ENCODE data around the gene ATP6V0C. TPM values are rescaled to one million over a fixed set of nuclear protein-coding genes. Genes with fewer than 3 reads are reported as not detected.

The ATP6V0C gene
- total RNA-seq, 4 donors from 2014 or later: 48.1 to 73.0 (median 61.1) TPM

DNA sequence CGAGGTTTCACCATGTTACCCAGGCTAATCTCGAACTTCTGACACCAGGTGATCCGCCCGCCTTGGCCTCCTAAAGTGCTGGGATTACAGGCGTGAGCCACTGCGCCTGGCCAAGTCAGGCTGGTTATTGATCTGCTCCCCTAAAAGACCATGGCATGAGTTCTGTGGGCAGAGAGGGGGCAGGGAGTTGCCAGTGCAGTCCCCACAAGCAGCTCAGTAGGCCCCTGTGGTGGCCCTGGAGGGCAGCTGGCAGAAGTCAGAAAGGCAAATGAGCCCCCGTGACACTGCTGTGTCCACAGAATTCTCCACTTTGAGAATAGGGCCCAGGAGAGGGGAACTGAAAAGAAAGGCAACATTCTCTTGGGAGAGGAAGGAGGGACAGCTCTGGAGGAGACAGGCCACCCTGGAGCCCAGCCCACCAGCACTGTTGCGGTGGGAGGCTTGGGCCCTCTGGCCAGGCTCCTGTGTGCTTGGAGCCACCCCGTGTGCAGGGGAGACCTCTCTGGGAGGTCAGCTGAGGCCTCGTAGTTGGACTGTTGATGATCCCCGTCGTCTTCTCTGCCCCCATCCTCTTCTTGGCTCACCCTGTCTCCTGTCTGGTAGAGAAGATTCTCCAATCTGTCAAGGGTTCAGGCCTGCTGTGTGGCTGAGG lies 4.3 kb downstream of the ATP6V0C start:
- TF ChIP-seq POLR2A (IDR thresholded peaks at IDR 0.05) (no peak), EP300 (IDR thresholded peaks at IDR 0.05) (no peak), CTCF (IDR thresholded peaks at IDR 0.05) (no peak)
- WGBS, 2 donors: 58 to 61% methylated on average over 10 to 12 of the region's 12 CpGs
- Histone ChIP-seq H3K27ac (peak overlapping the region in 3 of 4 donors; percentile 18 to 99 (median 98)), H3K4me3 (no peak overlapping the region), H3K4me1 (peaks cover 0 to 68% (median 61%) of the 10 kb centered on the region in 4 donors), H3K9me3 (no peaks in the 10 kb centered on the region), H3K36me3 (peaks cover 0 to 25% (median 0%) of the 10 kb centered on the region in 3 donors), H3K27me3 (no peaks in the 10 kb centered on the region)
- no peak for DNase-seq (ENCODE audit: low spot score in 2 of 2)

GRCh38 chr16:2518823-2519710 lies 5.3 kb downstream of the ATP6V0C start:
- peaks cover 0 to 64% (median 59%) of the 10 kb centered on the region in 4 donors for H3K4me1 ChIP-seq
- TF ChIP-seq POLR2A (IDR thresholded peaks at IDR 0.05): no peak
- TF ChIP-seq CTCF (IDR thresholded peaks at IDR 0.05): no peak
- TF ChIP-seq EP300 (IDR thresholded peaks at IDR 0.05): no peak

DNA sequence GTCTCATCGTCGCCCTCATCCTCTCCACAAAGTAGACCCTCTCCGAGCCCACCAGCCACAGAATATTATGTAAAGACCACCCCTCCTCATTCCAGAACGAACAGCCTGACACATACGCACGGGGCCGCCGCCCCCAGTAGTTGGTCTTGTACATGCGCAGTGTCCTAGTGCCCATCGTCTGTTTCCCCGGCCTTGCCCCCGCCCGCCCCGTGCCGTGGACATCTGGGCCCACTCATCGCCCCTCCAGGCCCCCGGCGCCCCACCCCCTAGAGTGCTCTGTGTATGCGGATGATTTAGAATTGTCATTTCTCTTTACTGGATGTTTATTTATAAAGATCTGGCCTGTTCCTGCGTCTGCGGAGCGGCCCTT lies 5.9 kb downstream of the ATP6V0C start:
- peak overlapping the region in 3 of 4 donors; percentile 24 to 75 (median 63) for H3K4me3 ChIP-seq
- DNase-seq (ENCODE audit: low spot score in 2 of 2): no peak

More at GRCh38 chr16:2518823-2519710, 5.3 kb downstream of the ATP6V0C start:
- DNase-seq (ENCODE audit: low spot score in 2 of 2): no peak
- H3K27me3 ChIP-seq: no peaks in the 10 kb centered on the region
- H3K36me3 ChIP-seq: peaks cover 0 to 35% (median 0%) of the 10 kb centered on the region in 3 donors
- H3K27ac ChIP-seq: peak overlapping the region; percentile 34 to 99 (median 83)
- H3K9me3 ChIP-seq: no peaks in the 10 kb centered on the region
- H3K4me3 ChIP-seq: peak overlapping the region in 1 of 4 donors; percentile 75
- WGBS, 2 donors: 77 to 82% methylated on average over 25 to 30 of the region's 39 CpGs

GRCh38 chr16:2520097-2520783 lies 6.5 kb downstream of the ATP6V0C start, which contains the start of gene AMDHD2:
AMDHD2 (plus strand) TSS chr16:2520371; CDS start chr16:2520459, 88 bp downstream.
- Histone ChIP-seq H3K4me1 (peaks cover 0 to 61% (median 54%) of the 10 kb centered on the region in 4 donors), H3K27ac (peak within 1 kb of the TSS; percentile 34 to 99 (median 83)), H3K4me3 (peak within 1 kb of the TSS; percentile 40 to 75 (median 59)), H3K9me3 (no peaks in the 10 kb centered on the region), H3K27me3 (no peaks in the 10 kb centered on the region), H3K36me3 (peaks cover 0 to 47% (median 0%) of the 10 kb centered on the region in 3 donors)
- WGBS, 2 donors: 0 to 1% methylated on average over 7 to 17 of the region's 83 CpGs
- peak; percentile 60 to 83 for TF ChIP-seq EP300 (IDR thresholded peaks at IDR 0.05)
- TF ChIP-seq CTCF (IDR thresholded peaks at IDR 0.05): no peak
- peak; percentile 21 to 54 for TF ChIP-seq POLR2A (IDR thresholded peaks at IDR 0.05)
- DNase-seq (ENCODE audit: low spot score in 2 of 2): peak; percentile 85 to 92

More for the DNA sequence above, 5.9 kb downstream of the ATP6V0C start:
- TF ChIP-seq POLR2A (IDR thresholded peaks at IDR 0.05) (no peak), CTCF (IDR thresholded peaks at IDR 0.05) (no peak), EP300 (IDR thresholded peaks at IDR 0.05) (no peak)
- H3K36me3 ChIP-seq: peaks cover 0 to 42% (median 0%) of the 10 kb centered on the region in 3 donors
- peaks cover 0 to 67% (median 58%) of the 10 kb centered on the region in 4 donors for H3K4me1 ChIP-seq
- H3K27ac ChIP-seq: peak overlapping the region; percentile 34 to 99 (median 83)
- H3K9me3 ChIP-seq: no peaks in the 10 kb centered on the region
- H3K27me3 ChIP-seq: no peaks in the 10 kb centered on the region
- 37 to 41% methylated on average over 22 of the region's 22 CpGs for WGBS, 2 donors
